Suprapubic skin (tissue), 4 donors: ENCODE results near the gene CLEC16A. TPM values are rescaled to one million over a fixed set of nuclear protein-coding genes. Genes with fewer than 3 reads are reported as not detected.

ENCODE experiments used
- DNase-seq, 2 donors: peaks; one replicate each; pipeline ENCODE4 v3.0.0-alpha.2; 2019; ENCODE audit warnings: low spot score in 2 of 2
- H3K27ac ChIP-seq: fragments of 200-600 bp; sonication (generic); one replicate; pipeline ENCODE4 v1.5.1; 2019
- H3K27me3 ChIP-seq: fragments of 200-600 bp; sonication (generic); one replicate; pipeline ENCODE4 v1.5.1; 2019
- H3K36me3 ChIP-seq: fragments of 200-600 bp; sonication (generic); one replicate; pipeline ENCODE4 v1.5.1; 2019
- H3K4me1 ChIP-seq: fragments of 200-600 bp; sonication (generic); one replicate; pipeline ENCODE4 v1.5.1; 2019
- H3K4me3 ChIP-seq: fragments of 200-600 bp; sonication (generic); one replicate; pipeline ENCODE4 v1.5.1; 2019; ENCODE audit warnings: mild to moderate bottlenecking
- H3K9me3 ChIP-seq: fragments of 200-600 bp; sonication (generic); one replicate; pipeline ENCODE4 v1.5.1; 2019
- CTCF ChIP-seq, 2 donors: fragments of 200-600 bp in 1 of 2; fragments of 450-650 bp in 1 of 2; sonication (generic) in 1 of 2; IDR thresholded peaks; one replicate each; pipeline ENCODE4 v1.5.1; 2016 to 2019; ENCODE audit warnings: antibody characterized with exemption in 2 of 2, mild to moderate bottlenecking in 1 of 2, moderate library complexity in 1 of 2
- EP300 ChIP-seq: sonication (generic); formaldehyde crosslinking; IDR thresholded peaks from one replicate; pipeline ENCODE4 v1.6.1; 2017; ENCODE audit warnings: antibody characterized with exemption
- POLR2A ChIP-seq, 2 donors: fragments of 450-650 bp; IDR thresholded peaks; one replicate each; pipeline ENCODE4 v1.6.1; 2017; ENCODE audit warnings: antibody characterized with exemption in 2 of 2, mild to moderate bottlenecking in 2 of 2, moderate library complexity in 2 of 2
- POLR2AphosphoS5 ChIP-seq, 3 donors: sonication (generic); formaldehyde crosslinking; IDR thresholded peaks; one replicate each; pipeline ENCODE4 v1.6.1; 2017; ENCODE audit warnings: antibody characterized with exemption in 3 of 3
- WGBS: methylation state at CpG from one replicate; pipeline ENCODE4 v1.1.5; 2018; 5-methylcytosine and 5-hydroxymethylcytosine counted together
- total RNA-seq, 4 donors: library from RNA; depleted of rRNA; stranded (reverse); fragments of >200 nt; gene quantifications; one replicate each; pipeline ENCODE4 v1.1.0, GENCODE V29; 2016

CLEC16A gene
- total RNA-seq, 4 donors from 2014 or later: 37.2 to 62.3 (median 39.0) TPM

- TF ChIP-seq POLR2AphosphoS5 (IDR thresholded peaks at IDR 0.05) (no peak), CTCF (IDR thresholded peaks at IDR 0.05) (no peak), POLR2A (IDR thresholded peaks at IDR 0.05) (no peak)
- Histone ChIP-seq H3K27me3 (no peaks in the 10 kb centered on the region), H3K9me3 (no peaks in the 10 kb centered on the region), H3K27ac (no peak overlapping the region), H3K36me3 (peaks cover 39% of the 10 kb centered on the region), H3K4me1 (no peaks in the 10 kb centered on the region), H3K4me3 (no peak overlapping the region)
- no peak for DNase-seq
- 87% methylated on average over 3 of the region's 3 CpGs for WGBS
Measured at GRCh38 chr16:11064202-11064540, 119.8 kb downstream of the CLEC16A start.

- Histone ChIP-seq H3K36me3 (peaks cover 34% of the 10 kb centered on the region), H3K27me3 (no peaks in the 10 kb centered on the region), H3K4me1 (no peaks in the 10 kb centered on the region), H3K4me3 (no peak overlapping the region), H3K9me3 (no peaks in the 10 kb centered on the region), H3K27ac (no peak overlapping the region)
- WGBS: 63% methylated on average over 3 of the region's 3 CpGs
- DNase-seq: no peak
- no peak for TF ChIP-seq POLR2AphosphoS5 (IDR thresholded peaks at IDR 0.05)
- TF ChIP-seq EP300: no peak
- no peak for TF ChIP-seq CTCF (IDR thresholded peaks at IDR 0.05)
- no peak for TF ChIP-seq POLR2A (IDR thresholded peaks at IDR 0.05)
Measured at GRCh38 chr16:11064851-11065250, 120.5 kb downstream of the CLEC16A start.

- TF ChIP-seq POLR2A (IDR thresholded peaks at IDR 0.05) (no peak), EP300 (no peak), POLR2AphosphoS5 (IDR thresholded peaks at IDR 0.05) (no peak), CTCF (IDR thresholded peaks at IDR 0.05) (no peak)
- DNase-seq: no peak
- WGBS: 87% methylated on average over 14 of the region's 14 CpGs
- H3K27me3 ChIP-seq: no peaks in the 10 kb centered on the region
- peaks cover 25% of the 10 kb centered on the region for H3K36me3 ChIP-seq
- H3K4me1 ChIP-seq: no peaks in the 10 kb centered on the region
- H3K9me3 ChIP-seq: no peaks in the 10 kb centered on the region
- H3K27ac ChIP-seq: no peak overlapping the region
- no peak overlapping the region for H3K4me3 ChIP-seq
Measured at GRCh38 chr16:11066261-11066870, 122.0 kb downstream of the CLEC16A start.

GRCh38 chr16:11067266-11067665 lies 122.9 kb downstream of the CLEC16A start:
- 83% methylated on average over 7 of the region's 7 CpGs for WGBS
- H3K4me3 ChIP-seq: no peak overlapping the region
- no peak overlapping the region for H3K27ac ChIP-seq
- no peaks in the 10 kb centered on the region for H3K9me3 ChIP-seq
- H3K4me1 ChIP-seq: no peaks in the 10 kb centered on the region
- DNase-seq: no peak
- H3K27me3 ChIP-seq: no peaks in the 10 kb centered on the region
- no peak for TF ChIP-seq CTCF (IDR thresholded peaks at IDR 0.05)
- TF ChIP-seq EP300: no peak
- no peak for TF ChIP-seq POLR2A (IDR thresholded peaks at IDR 0.05)
- no peak for TF ChIP-seq POLR2AphosphoS5 (IDR thresholded peaks at IDR 0.05)
- H3K36me3 ChIP-seq: peaks cover 18% of the 10 kb centered on the region

- Histone ChIP-seq H3K9me3 (no peaks in the 10 kb centered on the region), H3K27ac (no peak overlapping the region), H3K4me1 (no peaks in the 10 kb centered on the region), H3K27me3 (no peaks in the 10 kb centered on the region), H3K36me3 (peaks cover 18% of the 10 kb centered on the region), H3K4me3 (no peak overlapping the region)
- DNase-seq: no peak
- TF ChIP-seq EP300 (no peak), POLR2A (IDR thresholded peaks at IDR 0.05) (no peak), CTCF (IDR thresholded peaks at IDR 0.05) (no peak), POLR2AphosphoS5 (IDR thresholded peaks at IDR 0.05) (no peak)
- 95% methylated on average over 7 of the region's 7 CpGs for WGBS
Measured at GRCh38 chr16:11067697-11068141, 123.4 kb downstream of the CLEC16A start.
